Transverse colon (tissue), 4 donors: ENCODE data around the gene NME5.

Experiments
- CTCF ChIP-seq, 5 experiments: fragments of 200-600 bp in 3 of 5; fragments of 450-650 bp in 2 of 5; sonication (generic) in 3 of 5; IDR thresholded peaks; 1 replicate in 2 of 5; 2 replicates in 3 of 5; pipeline ENCODE4 v1.5.1; 2016 to 2017; ENCODE audit warnings: antibody characterized with exemption in 5 of 5, inconsistent platforms in 3 of 5, mild to moderate bottlenecking in 2 of 5, moderate library complexity in 1 of 5
- EP300 ChIP-seq: sonication (generic); formaldehyde crosslinking; IDR thresholded peaks from one replicate; pipeline ENCODE4 v1.6.1; 2017; ENCODE audit warnings: antibody characterized with exemption, low read depth
- POLR2A ChIP-seq: fragments of 450-650 bp; IDR thresholded peaks from one replicate; pipeline ENCODE4 v1.6.1; 2016; ENCODE audit warnings: antibody characterized with exemption, mild to moderate bottlenecking, moderate library complexity
- POLR2AphosphoS5 ChIP-seq, 3 donors: sonication (generic); formaldehyde crosslinking; IDR thresholded peaks; one replicate each; pipeline ENCODE4 v1.6.1; 2016; ENCODE audit warnings: antibody characterized with exemption in 3 of 3

DNA sequence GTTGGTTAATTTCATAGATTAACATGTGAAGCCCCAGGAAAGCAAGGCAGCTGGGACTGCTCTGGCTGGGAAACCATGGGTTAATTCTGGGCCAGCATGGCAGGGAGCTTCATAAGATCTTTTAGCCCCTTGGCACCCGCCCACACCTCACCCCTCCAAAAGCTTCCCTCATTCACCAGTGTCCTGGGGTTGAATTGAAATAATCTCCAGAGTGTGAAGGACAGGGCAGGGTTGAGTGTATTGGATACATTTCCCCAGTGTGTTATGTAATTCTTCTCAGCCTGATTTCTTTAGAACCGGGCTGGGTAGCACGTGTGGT lies 36.0 kb downstream of the NME5 start:
- TF ChIP-seq CTCF (IDR thresholded peaks at IDR 0.05) = no peak
- TF ChIP-seq POLR2AphosphoS5 (IDR thresholded peaks at IDR 0.05) = no peak
- TF ChIP-seq POLR2A = no peak
- no peak for TF ChIP-seq EP300
